SK-N-SH (cell line): ENCODE measurements around the gene NFASC.

ENCODE experiments used
- CTCF ChIP-seq: fragments of 200-600 bp; sonication (generic); IDR thresholded peaks from 2 replicates; pipeline ENCODE4 v1.6.1; 2017; ENCODE audit warnings: antibody characterized with exemption, mild to moderate bottlenecking, moderate library complexity
- EZH2phosphoT487 ChIP-seq: fragments of 200-600 bp; sonication (generic); IDR thresholded peaks from 2 replicates; pipeline ENCODE4 v1.6.1; 2017; ENCODE audit warnings: low read depth, mixed run types, mild to moderate bottlenecking, antibody characterized with exemption, moderate library complexity, borderline replicate concordance
- NFIC ChIP-seq: IDR thresholded peaks from 2 replicates; pipeline ENCODE4 v1.4.0; 2012; ENCODE audit warnings: borderline replicate concordance
- NRF1 ChIP-seq: IDR thresholded peaks from 2 replicates; pipeline ENCODE4 v1.6.1; 2012; ENCODE audit warnings: low read depth, mild to moderate bottlenecking, low read length
- TF ChIP-seq, protein P1 (sequence below): IDR thresholded peaks from 2 replicates; pipeline ENCODE4 v1.4.0; 2012; ENCODE audit warnings: low read depth, borderline replicate concordance

GRCh38 chr1:204987689-204988088 is 117.0 kb downstream of the NFASC start:
- TF ChIP-seq EZH2phosphoT487 (no peak), CTCF (no peak), NFIC (no peak), NRF1 (no peak)
- TF ChIP-seq, protein P1, sequence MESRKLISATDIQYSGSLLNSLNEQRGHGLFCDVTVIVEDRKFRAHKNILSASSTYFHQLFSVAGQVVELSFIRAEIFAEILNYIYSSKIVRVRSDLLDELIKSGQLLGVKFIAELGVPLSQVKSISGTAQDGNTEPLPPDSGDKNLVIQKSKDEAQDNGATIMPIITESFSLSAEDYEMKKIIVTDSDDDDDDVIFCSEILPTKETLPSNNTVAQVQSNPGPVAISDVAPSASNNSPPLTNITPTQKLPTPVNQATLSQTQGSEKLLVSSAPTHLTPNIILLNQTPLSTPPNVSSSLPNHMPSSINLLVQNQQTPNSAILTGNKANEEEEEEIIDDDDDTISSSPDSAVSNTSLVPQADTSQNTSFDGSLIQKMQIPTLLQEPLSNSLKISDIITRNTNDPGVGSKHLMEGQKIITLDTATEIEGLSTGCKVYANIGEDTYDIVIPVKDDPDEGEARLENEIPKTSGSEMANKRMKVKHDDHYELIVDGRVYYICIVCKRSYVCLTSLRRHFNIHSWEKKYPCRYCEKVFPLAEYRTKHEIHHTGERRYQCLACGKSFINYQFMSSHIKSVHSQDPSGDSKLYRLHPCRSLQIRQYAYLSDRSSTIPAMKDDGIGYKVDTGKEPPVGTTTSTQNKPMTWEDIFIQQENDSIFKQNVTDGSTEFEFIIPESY = no peak
